LHCN-M2 (cell line): Measurements from ENCODE around the gene INO80E. TPM values are rescaled to one million over a fixed set of nuclear protein-coding genes. Genes with fewer than 3 reads are reported as not detected.
"Not testable (repeated sequence)": the region's sequence is repeated elsewhere in the genome, so short reads cannot be mapped to it uniquely, and the experiment has no call there.

Experiments
- DNase-seq: peaks from one replicate; pipeline ENCODE4 v3.0.0-alpha.2; 2012; ENCODE audit warnings: low read depth
- total RNA-seq: library from RNA; depleted of rRNA; stranded (reverse); fragments of >200 nt; gene quantifications from 2 replicates; pipeline ENCODE4 v1.2.3, GENCODE V29; 2014

INO80E gene
- total RNA-seq, 1 experiment from 2014 or later, result 116 TPM

- no peak for DNase-seq
Measured at GRCh38 chr16:30009085-30009862, 13.2 kb downstream of the INO80E start.

- no peak for DNase-seq
Measured at GRCh38 chr16:30009990-30010843, 14.2 kb downstream of the INO80E start.

- no peak for DNase-seq
Measured at GRCh38 chr16:30010844-30011713, 15.0 kb downstream of the INO80E start, which contains the start of gene DOC2A. Gene DOC2A (minus strand): TSS chr16:30011027. CDS start chr16:30010222, 805 bp downstream.

- no peak for DNase-seq
Measured at GRCh38 chr16:30011714-30012504, 15.9 kb downstream of the INO80E start.

- not testable (repeated sequence) for DNase-seq
Measured at GRCh38 chr16:30012598-30012997, 16.6 kb downstream of the INO80E start.

GRCh38 chr16:30015450-30015849 is 19.4 kb downstream of the INO80E start:
- not testable (repeated sequence) for DNase-seq

- DNase-seq, result no peak
Measured at GRCh38 chr16:30016555-30017276, 20.7 kb downstream of the INO80E start.

GRCh38 chr16:30017277-30017656 is 21.2 kb downstream of the INO80E start:
- no peak for DNase-seq

- DNase-seq, result not testable (repeated sequence)
Measured at GRCh38 chr16:30017937-30018336, 21.9 kb downstream of the INO80E start.

GRCh38 chr16:30018731-30019158 is 22.7 kb downstream of the INO80E start:
- DNase-seq, result peak; percentile 24

- DNase-seq, result no peak
Measured at GRCh38 chr16:30022887-30023286, 26.8 kb downstream of the INO80E start, which contains the start of gene C16orf92. Gene C16orf92 (plus strand): TSS chr16:30023198. CDS start chr16:30023341, 143 bp downstream.

- no peak for DNase-seq
Measured at GRCh38 chr16:30023586-30023985, 27.5 kb downstream of the INO80E start.

GRCh38 chr16:30024451-30024850 is 28.4 kb downstream of the INO80E start:
- no peak for DNase-seq

- DNase-seq, result no peak
Measured at GRCh38 chr16:30025156-30025555, 29.1 kb downstream of the INO80E start.

- DNase-seq, result no peak
Measured at GRCh38 chr16:30025574-30025973, 29.5 kb downstream of the INO80E start.

- DNase-seq, result no peak
Measured at GRCh38 chr16:30026449-30026848, 30.4 kb downstream of the INO80E start.

- no peak for DNase-seq
Measured at GRCh38 chr16:30027588-30028437, 31.8 kb downstream of the INO80E start.

GRCh38 chr16:30028438-30029076 is 32.5 kb downstream of the INO80E start:
- DNase-seq, result peak; percentile 39
